ENCODE measurements around the gene FHOD3.

FHOD3 gene

DNA sequence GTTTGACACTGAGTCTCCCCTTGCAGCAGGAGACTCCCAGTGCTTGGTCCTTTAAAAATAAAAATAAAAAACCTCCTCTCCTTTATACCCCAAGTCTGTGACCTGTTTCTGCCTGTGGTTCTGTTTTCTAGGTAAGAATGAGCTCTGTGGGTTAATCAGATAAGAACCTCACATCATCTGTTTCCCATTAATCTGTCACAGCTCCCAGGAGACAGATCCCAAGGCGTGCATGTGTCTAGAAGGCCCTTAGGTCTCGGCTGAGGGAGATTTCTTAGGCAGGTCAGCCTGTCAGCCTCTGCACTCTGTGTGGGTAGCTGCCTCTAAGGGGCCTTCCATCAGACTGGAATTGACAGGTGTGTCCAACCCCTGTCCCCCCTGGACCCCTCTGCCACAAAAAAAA, 80.7 kb downstream of the FHOD3 start:
- H3K4me3 ChIP-seq (ENCODE audit: low read depth, low read length), result no peak overlapping the region
- no peak for DNase-seq (ENCODE audit: low read depth)
- TF ChIP-seq, protein P1, sequence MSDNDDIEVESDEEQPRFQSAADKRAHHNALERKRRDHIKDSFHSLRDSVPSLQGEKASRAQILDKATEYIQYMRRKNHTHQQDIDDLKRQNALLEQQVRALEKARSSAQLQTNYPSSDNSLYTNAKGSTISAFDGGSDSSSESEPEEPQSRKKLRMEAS (IDR thresholded peaks at IDR 0.05; ENCODE audit: low read depth, low read length), result no peak
- TF ChIP-seq MYC (IDR thresholded peaks at IDR 0.05; ENCODE audit: low read depth, low read length), result no peak
- TF ChIP-seq, protein P2, sequence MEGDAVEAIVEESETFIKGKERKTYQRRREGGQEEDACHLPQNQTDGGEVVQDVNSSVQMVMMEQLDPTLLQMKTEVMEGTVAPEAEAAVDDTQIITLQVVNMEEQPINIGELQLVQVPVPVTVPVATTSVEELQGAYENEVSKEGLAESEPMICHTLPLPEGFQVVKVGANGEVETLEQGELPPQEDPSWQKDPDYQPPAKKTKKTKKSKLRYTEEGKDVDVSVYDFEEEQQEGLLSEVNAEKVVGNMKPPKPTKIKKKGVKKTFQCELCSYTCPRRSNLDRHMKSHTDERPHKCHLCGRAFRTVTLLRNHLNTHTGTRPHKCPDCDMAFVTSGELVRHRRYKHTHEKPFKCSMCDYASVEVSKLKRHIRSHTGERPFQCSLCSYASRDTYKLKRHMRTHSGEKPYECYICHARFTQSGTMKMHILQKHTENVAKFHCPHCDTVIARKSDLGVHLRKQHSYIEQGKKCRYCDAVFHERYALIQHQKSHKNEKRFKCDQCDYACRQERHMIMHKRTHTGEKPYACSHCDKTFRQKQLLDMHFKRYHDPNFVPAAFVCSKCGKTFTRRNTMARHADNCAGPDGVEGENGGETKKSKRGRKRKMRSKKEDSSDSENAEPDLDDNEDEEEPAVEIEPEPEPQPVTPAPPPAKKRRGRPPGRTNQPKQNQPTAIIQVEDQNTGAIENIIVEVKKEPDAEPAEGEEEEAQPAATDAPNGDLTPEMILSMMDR (IDR thresholded peaks at IDR 0.05; ENCODE audit: low read depth, low read length), result no peak
- TF ChIP-seq POLR2A (IDR thresholded peaks at IDR 0.05; ENCODE audit: extremely low read depth, insufficient read length), result no peak

DNA sequence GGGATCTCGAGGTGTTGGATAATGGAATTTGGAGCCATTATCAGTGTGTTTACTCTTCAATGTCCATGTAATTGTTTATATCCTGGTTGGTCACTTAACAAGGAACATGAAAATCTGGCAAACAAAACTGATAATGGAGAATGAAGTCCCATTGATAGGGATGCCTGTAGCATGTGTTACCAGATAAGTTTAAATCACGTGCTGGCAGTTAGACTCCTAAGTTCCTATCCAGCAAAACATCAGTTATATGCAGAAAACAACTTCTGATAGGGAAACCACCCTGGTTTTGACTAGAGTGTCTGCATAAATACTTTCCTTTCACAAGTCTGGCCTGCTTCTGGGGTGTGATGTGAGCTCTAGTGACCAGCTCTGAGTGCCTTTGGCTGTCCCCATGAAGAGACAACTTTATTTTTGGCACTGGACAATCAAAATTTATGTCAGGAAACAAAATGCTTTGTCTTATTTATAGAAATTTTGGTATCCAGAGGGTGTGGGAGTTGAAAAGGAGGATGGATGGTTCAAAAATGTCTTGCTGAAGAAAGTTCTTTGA, 82.0 kb downstream of the FHOD3 start:
- TF ChIP-seq POLR2A (IDR thresholded peaks at IDR 0.05; ENCODE audit: extremely low read depth, insufficient read length) (no peak), MYC (IDR thresholded peaks at IDR 0.05; ENCODE audit: low read depth, low read length) (no peak)
- no peak for DNase-seq (ENCODE audit: low read depth)
- H3K4me3 ChIP-seq (ENCODE audit: low read depth, low read length), result no peak overlapping the region

DNA sequence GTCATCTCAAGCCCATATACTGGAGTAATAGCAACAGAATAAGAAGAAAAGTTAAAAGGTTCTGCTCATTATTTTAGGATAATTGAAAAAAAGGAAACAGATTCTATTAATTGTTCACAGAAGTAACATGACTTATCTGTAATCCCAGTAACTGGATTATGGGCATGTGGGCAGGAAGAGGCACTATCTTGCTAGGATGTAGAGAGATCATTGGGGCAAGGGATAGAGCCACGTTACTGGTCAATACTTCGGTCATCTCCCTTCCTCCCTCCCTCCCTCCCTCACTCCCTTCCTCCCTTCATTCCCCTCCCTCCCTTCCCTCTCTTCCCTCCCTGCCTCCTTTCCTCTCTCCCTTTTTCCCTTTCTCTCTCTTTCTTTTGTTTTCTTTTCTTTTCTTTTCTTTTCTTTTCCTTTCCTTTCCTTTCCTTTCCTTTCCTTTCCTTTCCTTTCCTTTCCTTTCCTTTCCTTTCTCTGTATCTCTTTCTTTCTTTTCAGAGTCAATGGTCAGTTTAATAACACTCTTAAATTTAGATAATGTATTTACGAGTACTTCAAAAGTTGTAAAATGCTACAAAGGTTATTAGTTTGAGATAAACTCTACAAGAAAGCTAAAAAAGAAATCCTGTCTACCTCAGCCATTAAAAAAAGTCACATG, 82.8 kb downstream of the FHOD3 start:
- no peak for DNase-seq (ENCODE audit: low read depth)
- no peak for TF ChIP-seq MYC (IDR thresholded peaks at IDR 0.05; ENCODE audit: low read depth, low read length)
- TF ChIP-seq, protein P1 (IDR thresholded peaks at IDR 0.05; ENCODE audit: low read depth, low read length), result no peak
- TF ChIP-seq, protein P2 (IDR thresholded peaks at IDR 0.05; ENCODE audit: low read depth, low read length), result no peak
- TF ChIP-seq POLR2A (IDR thresholded peaks at IDR 0.05; ENCODE audit: extremely low read depth, insufficient read length), result no peak
- no peak overlapping the region for H3K4me3 ChIP-seq (ENCODE audit: low read depth, low read length)

DNA sequence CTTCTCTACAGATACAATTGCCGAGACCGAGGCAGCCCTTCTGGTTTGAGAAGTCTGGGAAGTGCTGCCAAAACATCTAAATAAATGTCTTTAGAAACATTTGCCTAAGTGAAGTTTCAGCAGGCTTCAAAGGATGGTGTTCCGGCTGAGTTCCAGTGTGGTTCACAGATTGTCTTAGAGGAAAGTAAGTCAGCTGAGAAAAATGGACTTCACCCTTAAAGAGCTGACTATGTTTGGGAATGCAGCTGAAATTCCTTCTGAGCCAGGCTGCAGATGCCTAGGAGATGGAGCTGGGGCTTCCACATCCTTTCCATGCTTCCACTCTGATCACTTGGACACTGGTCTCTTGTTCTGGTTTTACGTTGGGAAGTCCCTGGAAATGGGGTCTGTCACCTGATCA, 83.6 kb downstream of the FHOD3 start:
- no peak for DNase-seq (ENCODE audit: low read depth)
- TF ChIP-seq, protein P1 (IDR thresholded peaks at IDR 0.05; ENCODE audit: low read depth, low read length), result no peak
- H3K4me3 ChIP-seq (ENCODE audit: low read depth, low read length), result no peak overlapping the region

DNA sequence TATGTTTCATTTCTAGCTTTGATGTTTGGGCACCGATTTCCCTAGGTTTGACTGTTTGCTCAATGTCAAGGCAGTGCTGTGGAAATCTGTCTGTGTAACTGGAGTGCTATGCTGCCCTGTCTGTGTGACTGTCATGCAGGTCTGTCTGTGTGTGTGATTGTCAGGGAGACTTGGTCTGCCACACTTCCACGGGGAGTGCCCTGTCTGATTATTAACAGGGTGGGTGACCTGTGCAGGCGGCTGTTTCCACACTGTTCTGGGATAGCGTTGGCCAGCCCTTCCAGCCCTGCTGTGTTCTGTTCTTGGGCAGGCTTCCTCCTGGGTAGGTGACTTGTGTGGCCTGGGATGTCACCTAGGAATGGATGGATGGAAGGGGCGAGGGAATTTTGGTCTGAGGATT, 85.3 kb downstream of the FHOD3 start:
- TF ChIP-seq POLR2A (IDR thresholded peaks at IDR 0.05; ENCODE audit: extremely low read depth, insufficient read length) (no peak), MYC (IDR thresholded peaks at IDR 0.05; ENCODE audit: low read depth, low read length) (no peak)
- TF ChIP-seq, protein P1 (IDR thresholded peaks at IDR 0.05; ENCODE audit: low read depth, low read length), result no peak
- TF ChIP-seq, protein P2 (IDR thresholded peaks at IDR 0.05; ENCODE audit: low read depth, low read length), result no peak
- H3K4me3 ChIP-seq (ENCODE audit: low read depth, low read length), result no peak overlapping the region

DNA sequence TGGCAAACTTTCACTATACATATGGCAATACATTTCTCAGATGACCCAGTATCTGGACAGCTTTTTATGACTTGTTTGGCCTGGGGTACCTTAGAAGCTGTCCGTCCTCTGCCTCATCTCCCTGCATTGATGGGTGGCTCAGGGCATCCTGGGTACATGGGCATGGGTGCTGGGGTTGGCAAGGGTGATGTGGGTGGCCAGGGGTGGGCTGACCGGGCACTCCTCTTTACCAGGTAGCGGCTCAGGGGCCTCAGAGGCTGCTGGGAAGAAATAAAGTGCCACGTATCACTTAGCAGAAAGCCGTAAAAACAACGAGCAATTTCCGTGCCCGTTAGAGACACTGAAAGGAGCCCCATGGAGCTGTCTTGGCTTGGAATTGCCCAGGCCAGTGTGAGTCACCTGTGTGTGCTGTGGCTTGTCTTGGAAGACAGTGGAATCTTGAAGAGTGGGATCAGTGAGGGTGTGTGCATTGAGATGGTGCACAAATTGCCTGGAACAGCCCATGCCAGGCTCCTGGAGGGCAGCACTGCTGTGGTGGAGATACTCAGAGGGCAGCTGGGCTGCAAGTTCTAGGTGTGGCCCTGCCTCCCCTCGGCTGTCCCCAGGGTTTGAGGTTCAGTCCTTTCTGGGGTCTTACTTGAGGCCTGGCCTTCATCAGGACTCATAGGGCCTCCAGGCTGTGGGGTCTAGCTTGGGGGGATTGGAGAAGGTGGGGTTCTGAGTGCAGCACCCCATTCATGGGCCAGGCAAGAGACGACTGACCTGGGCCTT, 88.8 kb downstream of the FHOD3 start:
- TF ChIP-seq, protein P1 (IDR thresholded peaks at IDR 0.05; ENCODE audit: low read depth, low read length), result no peak
- TF ChIP-seq MYC (IDR thresholded peaks at IDR 0.05; ENCODE audit: low read depth, low read length) (no peak), POLR2A (IDR thresholded peaks at IDR 0.05; ENCODE audit: extremely low read depth, insufficient read length) (no peak)
- TF ChIP-seq, protein P2 (IDR thresholded peaks at IDR 0.05; ENCODE audit: low read depth, low read length), result no peak
- no peak for DNase-seq (ENCODE audit: low read depth)
- H3K4me3 ChIP-seq (ENCODE audit: low read depth, low read length), result no peak overlapping the region

More for the DNA sequence above, 85.3 kb downstream of the FHOD3 start:
- DNase-seq (ENCODE audit: low read depth), result no peak
